Subcutaneous adipose tissue (tissue), 4 donors: ENCODE data around the gene IL11RA. TPM values are rescaled to one million over a fixed set of nuclear protein-coding genes. Genes with fewer than 3 reads are reported as not detected.

Source experiments
- total RNA-seq, 4 donors: library from RNA; depleted of rRNA; stranded (reverse); fragments of >200 nt; gene quantifications; one replicate each; pipeline ENCODE4 v1.1.0, GENCODE V29; 2016
- TF ChIP-seq, protein P1 (sequence below): fragments of 450-650 bp; IDR thresholded peaks from one replicate; pipeline ENCODE4 v1.5.1; 2016; ENCODE audit warnings: low read depth, mild to moderate bottlenecking, control low read depth, antibody characterized with exemption, moderate library complexity

IL11RA gene
- total RNA-seq, 4 donors from 2014 or later: 10.4 to 24.9 (median 20.3) TPM

DNA sequence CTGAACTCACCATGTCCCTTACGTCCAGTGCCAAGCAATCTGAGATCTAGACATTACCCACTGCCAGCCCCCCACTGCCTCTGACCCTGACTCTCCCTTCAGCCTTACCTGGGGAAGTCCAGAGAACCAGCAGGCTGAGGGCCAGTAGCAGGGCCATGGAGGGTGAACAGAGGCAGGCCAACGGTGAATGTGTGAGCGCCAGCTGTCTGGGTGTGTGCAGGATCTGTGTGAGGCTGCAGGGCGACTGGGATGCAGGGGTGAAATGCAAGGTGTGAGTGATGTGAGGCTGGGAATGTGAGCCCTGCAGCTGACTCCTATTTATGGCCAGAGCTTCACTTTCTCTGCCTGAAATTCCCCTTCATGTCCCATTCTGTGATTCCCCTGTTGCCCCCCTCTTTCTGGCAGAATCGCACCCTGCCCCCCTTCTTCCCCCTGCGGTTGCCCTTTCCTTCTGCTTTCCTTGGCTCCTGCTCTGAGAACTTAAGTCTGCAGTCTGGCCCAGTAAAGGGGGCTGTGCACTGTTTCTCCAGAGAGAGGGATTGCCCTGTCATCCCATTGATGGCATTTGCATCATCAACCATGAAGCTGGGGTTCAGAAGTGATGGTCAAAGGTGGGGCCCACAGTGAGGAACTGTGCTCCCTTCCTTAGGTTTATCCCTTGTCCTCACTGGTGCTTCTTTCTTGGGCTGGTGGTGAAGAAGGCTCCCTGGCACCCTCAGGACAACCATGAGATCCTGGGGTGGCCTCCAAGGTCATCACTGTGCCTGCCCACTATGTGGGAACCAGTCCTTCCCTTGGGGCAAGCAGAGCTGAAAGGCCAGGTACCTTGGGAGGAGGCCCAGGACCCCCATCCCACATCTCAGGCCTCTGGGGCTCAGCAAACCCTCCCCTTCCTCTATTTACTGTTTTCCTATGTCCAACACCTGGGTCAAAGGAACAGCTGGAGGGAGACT lies 39.3 kb downstream of the IL11RA start, which contains the start of gene CCL19:
Gene CCL19 (minus strand): TSS at position 294 of the 953 bp plus-strand sequence. CDS start 137 bp downstream, at position 157.
- TF ChIP-seq, protein P1, sequence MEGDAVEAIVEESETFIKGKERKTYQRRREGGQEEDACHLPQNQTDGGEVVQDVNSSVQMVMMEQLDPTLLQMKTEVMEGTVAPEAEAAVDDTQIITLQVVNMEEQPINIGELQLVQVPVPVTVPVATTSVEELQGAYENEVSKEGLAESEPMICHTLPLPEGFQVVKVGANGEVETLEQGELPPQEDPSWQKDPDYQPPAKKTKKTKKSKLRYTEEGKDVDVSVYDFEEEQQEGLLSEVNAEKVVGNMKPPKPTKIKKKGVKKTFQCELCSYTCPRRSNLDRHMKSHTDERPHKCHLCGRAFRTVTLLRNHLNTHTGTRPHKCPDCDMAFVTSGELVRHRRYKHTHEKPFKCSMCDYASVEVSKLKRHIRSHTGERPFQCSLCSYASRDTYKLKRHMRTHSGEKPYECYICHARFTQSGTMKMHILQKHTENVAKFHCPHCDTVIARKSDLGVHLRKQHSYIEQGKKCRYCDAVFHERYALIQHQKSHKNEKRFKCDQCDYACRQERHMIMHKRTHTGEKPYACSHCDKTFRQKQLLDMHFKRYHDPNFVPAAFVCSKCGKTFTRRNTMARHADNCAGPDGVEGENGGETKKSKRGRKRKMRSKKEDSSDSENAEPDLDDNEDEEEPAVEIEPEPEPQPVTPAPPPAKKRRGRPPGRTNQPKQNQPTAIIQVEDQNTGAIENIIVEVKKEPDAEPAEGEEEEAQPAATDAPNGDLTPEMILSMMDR: no peak

DNA sequence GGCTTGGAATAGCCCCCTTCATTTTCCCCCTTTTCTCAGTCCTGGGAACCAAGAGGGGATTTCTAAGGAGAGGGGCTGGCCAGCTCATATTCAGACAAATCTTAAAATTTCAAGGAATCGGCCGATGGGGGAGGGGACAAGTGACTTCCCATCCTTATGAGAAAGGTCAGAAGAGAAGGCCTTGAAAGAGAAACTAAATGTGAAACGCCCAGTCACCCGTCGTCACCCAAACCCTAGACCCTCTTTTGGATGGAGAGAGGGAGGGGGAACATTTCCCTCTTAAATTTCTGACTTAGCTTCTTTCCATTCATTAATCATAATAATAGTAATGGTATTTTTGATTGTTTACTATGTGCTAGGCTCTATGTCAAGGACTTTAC lies 39.9 kb downstream of the IL11RA start:
- TF ChIP-seq, protein P1: no peak

DNA sequence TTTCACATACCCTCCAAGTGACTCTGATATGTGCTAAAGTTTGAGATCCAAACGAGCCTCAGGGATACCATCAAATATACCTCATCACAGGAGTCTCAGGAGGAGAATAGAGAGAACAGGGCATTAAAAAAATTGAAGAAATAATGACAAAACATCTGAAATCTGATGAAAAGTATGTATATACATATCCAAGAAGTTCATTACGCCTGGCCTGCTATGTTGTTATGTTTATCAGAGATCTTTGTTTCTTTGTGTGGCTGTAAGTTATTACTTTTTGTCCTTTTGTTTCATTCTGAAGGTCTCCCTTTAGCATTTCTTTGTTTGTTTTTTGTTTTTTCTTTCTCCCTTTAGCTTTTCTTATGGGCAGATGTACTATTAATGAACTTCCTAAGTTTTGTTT lies 41.6 kb downstream of the IL11RA start:
- TF ChIP-seq, protein P1: no peak

DNA sequence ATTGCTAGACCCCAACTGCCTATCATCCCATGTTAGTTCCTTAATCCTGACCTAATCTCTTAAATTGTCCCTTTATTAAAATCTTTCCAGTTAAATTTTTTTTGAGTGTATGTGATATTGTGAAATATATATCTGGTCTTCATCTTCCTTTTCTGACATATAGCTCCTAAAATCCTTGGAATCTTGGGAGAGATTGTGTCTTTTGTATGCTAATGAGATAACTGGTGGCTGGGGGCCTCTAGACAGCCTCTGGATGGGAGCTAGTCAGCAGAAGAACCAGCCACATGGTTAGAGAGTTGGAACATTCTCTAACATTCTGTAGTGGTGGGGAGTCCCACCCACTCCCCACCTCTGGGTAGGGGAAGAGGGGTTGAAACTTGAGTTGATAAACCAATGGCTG lies 42.8 kb downstream of the IL11RA start:
- TF ChIP-seq, protein P1: no peak

GRCh38 chr9:34701023-34701768 lies 49.2 kb downstream of the IL11RA start:
- TF ChIP-seq, protein P1: no peak

GRCh38 chr9:34701769-34702736 lies 50.1 kb downstream of the IL11RA start:
- TF ChIP-seq, protein P1: no peak
